IMR-90 (cell line): Measurements from ENCODE around the gene RMC1. TPM values are rescaled to one million over a fixed set of nuclear protein-coding genes. Genes with fewer than 3 reads are reported as not detected.
A peak's percentile ranks its signal among the peaks of the same experiment; 100 is the strongest.

Experiments used
- ATAC-seq: fragments of 200-7000 bp; cut with Tn5 transposase; 2 replicates; pipeline ENCODE4 v1.9.1; 2020; ENCODE audit warnings: low read depth, mild to moderate bottlenecking, moderate library complexity
- BruUV-seq: library from RNA; stranded (reverse); fragments of 400-500 nt; replicated peaks from 2 replicates; lab custom pipeline; 2021; lab: Mats Ljungman, UMichigan
- CTCF ChIA-PET: fragments of 300-600 bp; formaldehyde crosslinking; extraction: SDS; loops from one replicate; lab custom pipeline; 2021; ENCODE audit warnings: antibody characterized with exemption; lab: Yijun Ruan, JAX
- POLR2A ChIA-PET: fragments of 300-600 bp; sonication (Branson Sonifier 250); formaldehyde crosslinking; loops from one replicate; lab custom pipeline; 2022; ENCODE audit warnings: antibody characterized with exemption; ENCODE audit not compliant: unreplicated experiment; lab: Charles Lee
- DNase-seq: peaks from one replicate; pipeline ENCODE4 v3.0.0; 2013
- H2AFZ ChIP-seq: replicated peaks from 2 replicates; pipeline ENCODE3; 2013; ENCODE audit warnings: low read length, mild to moderate bottlenecking; ENCODE audit not compliant: poor library complexity
- H2AK5ac ChIP-seq: 2 replicates; pipeline ENCODE4 v1.6.1; 2013; ENCODE audit warnings: low read depth, low read length, inconsistent platforms
- H2AK9ac ChIP-seq: replicated peaks from 2 replicates; pipeline ENCODE3; 2013; ENCODE audit warnings: mild to moderate bottlenecking, low read depth, low read length, moderate library complexity; ENCODE audit not compliant: poor library complexity
- H2BK120ac ChIP-seq: 2 replicates; pipeline ENCODE4 v1.6.1; 2013; ENCODE audit warnings: low read depth, low read length, inconsistent platforms
- H2BK15ac ChIP-seq: 3 replicates; pipeline ENCODE4 v1.6.1; 2013; ENCODE audit warnings: low read depth, low read length, inconsistent platforms
- H2BK20ac ChIP-seq: 2 replicates; pipeline ENCODE4 v1.6.1; 2013; ENCODE audit warnings: low read depth, mild to moderate bottlenecking, inconsistent platforms, low read length, moderate library complexity
- H2BK5ac ChIP-seq: 2 replicates; pipeline ENCODE4 v1.6.1; 2013; ENCODE audit warnings: mild to moderate bottlenecking, low read depth, low read length, inconsistent platforms; ENCODE audit not compliant: poor library complexity, severe bottlenecking
- H3K14ac ChIP-seq: replicated peaks from 2 replicates; pipeline ENCODE4 v1.6.1; 2013; ENCODE audit warnings: low read depth, low read length, inconsistent platforms
- H3K18ac ChIP-seq: 2 replicates; pipeline ENCODE4 v1.6.1; 2013; ENCODE audit warnings: low read depth, low read length, control low read depth
- H3K23ac ChIP-seq: 2 replicates; pipeline ENCODE4 v1.6.1; 2013; ENCODE audit warnings: low read depth, low read length, inconsistent platforms
- H3K27ac ChIP-seq: 2 replicates; pipeline ENCODE4 v1.5.1; 2013; ENCODE audit warnings: mild to moderate bottlenecking, control low read depth, low read length; ENCODE audit not compliant: insufficient read depth
- H3K27me3 ChIP-seq: 2 replicates; pipeline ENCODE4 v1.6.1; 2013; ENCODE audit warnings: low read length; ENCODE audit not compliant: control insufficient read depth, insufficient read depth
- H3K36me3 ChIP-seq: 2 replicates; pipeline ENCODE4 v1.6.1; 2013; ENCODE audit warnings: low read length, mixed read lengths; ENCODE audit not compliant: control insufficient read depth, insufficient read depth
- H3K4ac ChIP-seq: 2 replicates; pipeline ENCODE4 v1.6.1; 2013; ENCODE audit warnings: low read depth, low read length, inconsistent platforms
- H3K4me1 ChIP-seq: 2 replicates; pipeline ENCODE4 v1.6.1; 2013; ENCODE audit warnings: low read length, mixed read lengths; ENCODE audit not compliant: control insufficient read depth, insufficient read depth
- H3K4me2 ChIP-seq: 2 replicates; pipeline ENCODE4 v1.6.1; 2013; ENCODE audit warnings: low read depth, mild to moderate bottlenecking, control low read depth, low read length, moderate library complexity
- H3K4me3 ChIP-seq: 2 replicates; pipeline ENCODE4 v1.5.1; 2013; ENCODE audit warnings: low read depth, mild to moderate bottlenecking, control low read depth, low read length, moderate library complexity; ENCODE audit not compliant: insufficient read depth
- H3K56ac ChIP-seq: 2 replicates; pipeline ENCODE4 v1.6.1; 2013; ENCODE audit warnings: low read length, inconsistent platforms; ENCODE audit not compliant: insufficient read depth; ENCODE audit errors: extremely low read depth
- H3K79me1 ChIP-seq, 2 experiments: 2 replicates each; pipeline ENCODE4 v1.6.1; 2013; ENCODE audit warnings: low read length in 2 of 2, inconsistent platforms in 1 of 2, low read depth in 1 of 2
- H3K9ac ChIP-seq: 2 replicates; pipeline ENCODE4 v1.6.1; 2013; ENCODE audit warnings: low read depth, low read length, control low read depth
- H3K9me1 ChIP-seq: 2 replicates; pipeline ENCODE4 v1.6.1; 2013; ENCODE audit warnings: low read length, inconsistent platforms; ENCODE audit not compliant: insufficient read depth
- H3K9me3 ChIP-seq: 2 replicates; pipeline ENCODE4 v1.6.1; 2013; ENCODE audit warnings: low read length; ENCODE audit not compliant: control insufficient read depth, insufficient read depth
- H4K20me1 ChIP-seq: 2 replicates; pipeline ENCODE4 v1.6.1; 2013; ENCODE audit warnings: low read length, inconsistent platforms; ENCODE audit not compliant: insufficient read depth
- H4K5ac ChIP-seq: 2 replicates; pipeline ENCODE4 v1.6.1; 2013; ENCODE audit warnings: mild to moderate bottlenecking, low read depth, low read length, control low read depth
- H4K8ac ChIP-seq, 2 experiments: 2 replicates each; pipeline ENCODE4 v1.6.1; 2013; ENCODE audit warnings: low read depth in 2 of 2, low read length in 2 of 2, control low read depth in 1 of 2, inconsistent platforms in 1 of 2
- H4K91ac ChIP-seq: 2 replicates; pipeline ENCODE4 v1.6.1; 2013; ENCODE audit warnings: low read depth, low read length, inconsistent platforms; ENCODE audit not compliant: insufficient read depth
- CEBPB ChIP-seq: IDR thresholded peaks from 2 replicates; pipeline ENCODE4 v1.6.1; 2012; ENCODE audit warnings: low read depth, low read length, improper control_type of control experiment
- CHD1 ChIP-seq: IDR thresholded peaks from 2 replicates; pipeline ENCODE4 v1.6.1; 2012; ENCODE audit warnings: low read depth, low read length, improper control_type of control experiment
- FOS ChIP-seq: fragments of 150-350 bp; IDR thresholded peaks from 2 replicates; pipeline ENCODE4 v1.6.1; 2016; ENCODE audit warnings: low read depth, low read length
- MAFK ChIP-seq: IDR thresholded peaks from 2 replicates; pipeline ENCODE4 v1.6.1; 2012; ENCODE audit warnings: low read depth, low read length, improper control_type of control experiment
- MAZ ChIP-seq: IDR thresholded peaks from 2 replicates; pipeline ENCODE4 v1.6.1; 2012; ENCODE audit warnings: low read depth, mild to moderate bottlenecking, low read length, improper control_type of control experiment, moderate library complexity, borderline replicate concordance
- MXI1 ChIP-seq: IDR thresholded peaks from 2 replicates; pipeline ENCODE4 v1.6.1; 2012; ENCODE audit warnings: low read depth, mild to moderate bottlenecking, low read length, moderate library complexity, borderline replicate concordance
- NFE2L2 ChIP-seq: fragments of 150-350 bp; IDR thresholded peaks from 2 replicates; pipeline ENCODE4 v1.6.1; 2016; ENCODE audit warnings: low read depth, mild to moderate bottlenecking, low read length
- POLR2A ChIP-seq: IDR thresholded peaks from 2 replicates; pipeline ENCODE4 v1.6.1; 2012; ENCODE audit warnings: mild to moderate bottlenecking, low read depth, low read length
- RAD21 ChIP-seq: IDR thresholded peaks from 2 replicates; pipeline ENCODE4 v1.6.1; 2012; ENCODE audit warnings: low read length, improper control_type of control experiment
- RCOR1 ChIP-seq: IDR thresholded peaks from 2 replicates; pipeline ENCODE4 v1.6.1; 2012; ENCODE audit warnings: mild to moderate bottlenecking, low read length, improper control_type of control experiment; ENCODE audit not compliant: insufficient replicate concordance
- RFX5 ChIP-seq: IDR thresholded peaks from 2 replicates; pipeline ENCODE4 v1.8.0; 2012; ENCODE audit warnings: low read depth, mild to moderate bottlenecking, low read length, moderate library complexity
- WGBS, 2 experiments: methylation state at CpG; one replicate each; pipeline versions ENCODE4 v1.1.5 to v1.1.7; 2013; ENCODE audit warnings: missing lambda C conversion rate in 2 of 2; ENCODE audit not compliant: insufficient read length in 1 of 2; ENCODE audit errors: extremely low coverage in 2 of 2; 5-methylcytosine and 5-hydroxymethylcytosine counted together
- dilution Hi-C: fragments of 300-500 bp; cut with HindIII; formaldehyde crosslinking; loops from one replicate; pipeline ENCODE4 v1.14.3; 2018; ENCODE audit warnings: low sequenced_read_pairs; ENCODE audit not compliant: unreplicated experiment
- in situ Hi-C: fragments of 300-500 bp; cut with MboI; formaldehyde crosslinking; loops from 3 replicates; pipeline ENCODE4 v1.14.3; 2019; ENCODE audit warnings: low sequenced_read_pairs, inconsistent platforms, mixed read lengths
- intact Hi-C: fragments of 100-400 bp; cut with micrococcal nuclease; formaldehyde crosslinking; loops from 2 replicates; pipeline ENCODE4 v1.10.0; 2022
- polyA plus RNA-seq, 3 experiments: library from polyadenylated mRNA; depleted of rRNA; stranded (reverse); fragments of >200 nt; gene quantifications; 2 replicates each; pipeline ENCODE4 v1.2.3, GENCODE V29; 2012; ENCODE audit warnings: low replicate concordance in 1 of 3
- total RNA-seq: library from RNA; depleted of rRNA; stranded (reverse); fragments of >200 nt; gene quantifications from 2 replicates; pipeline ENCODE4 v1.2.3, GENCODE V29; 2012
- TF ChIP-seq, protein P1 (sequence below): fragments of 150-350 bp; IDR thresholded peaks from 2 replicates; pipeline ENCODE4 v1.6.1; 2017; ENCODE audit warnings: mild to moderate bottlenecking, antibody characterized with exemption, low read length, low read depth
- TF ChIP-seq, protein P2 (sequence below): fragments of 150-350 bp; IDR thresholded peaks from 2 replicates; pipeline ENCODE4 v1.6.1; 2016; ENCODE audit warnings: low read depth, mild to moderate bottlenecking, low read length, moderate library complexity, borderline replicate concordance
- TF ChIP-seq, protein P3 (sequence below): conservative IDR thresholded peaks from 2 replicates; pipeline ENCODE4 v1.5.1; 2012; ENCODE audit warnings: mild to moderate bottlenecking, low read depth, low read length, improper control_type of control experiment

Gene RMC1
- total and polyA plus RNA-seq, 2 of the 4 experiments (the other 2 are of a cell fraction), result 14.2 to 18.0 TPM

DNA sequence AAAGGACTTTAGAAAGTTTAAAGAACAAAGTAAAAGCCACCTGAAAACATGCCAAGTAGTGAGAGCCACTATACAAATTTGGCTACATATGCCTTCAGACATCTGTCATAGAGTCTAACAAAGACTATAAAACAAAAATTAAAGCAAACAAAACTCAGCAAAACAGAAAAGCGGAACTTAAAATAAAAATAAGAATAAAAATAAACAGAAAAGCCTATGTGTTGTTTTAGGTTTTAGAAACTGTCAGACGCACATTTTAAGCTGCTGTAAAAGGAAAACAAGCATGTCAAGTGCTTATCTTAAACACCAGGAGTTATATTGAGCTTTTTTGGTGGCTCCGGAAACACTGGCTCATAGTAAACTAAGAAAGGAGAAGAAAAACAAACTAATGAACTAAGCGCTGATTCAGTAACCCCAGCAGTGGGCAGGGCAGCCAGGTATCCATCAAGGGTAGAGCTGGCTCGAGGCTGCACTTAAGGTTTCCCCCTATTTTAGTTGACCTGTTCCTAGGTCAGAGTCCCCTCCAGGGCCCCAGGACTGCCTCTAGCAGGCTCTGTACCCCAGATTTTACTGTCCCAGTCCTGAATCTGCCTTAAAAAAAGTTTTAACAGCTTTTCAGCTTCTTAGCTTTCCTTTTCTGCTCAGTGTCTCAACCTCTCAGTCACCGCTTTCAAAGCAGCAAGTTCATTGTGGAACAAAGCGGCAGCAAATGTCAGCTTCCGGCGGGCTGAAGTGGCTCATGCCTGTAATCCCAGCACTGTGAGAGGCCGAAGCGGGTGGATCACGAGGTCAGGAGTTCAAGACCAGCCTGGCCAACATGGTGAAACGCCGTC, 15.4 kb upstream of the RMC1 start:
- Histone ChIP-seq H3K27ac (no peak overlapping the region), H3K4me3 (no peak overlapping the region)
- POLR2A ChIA-PET, result no interaction called here
- no peak for TF ChIP-seq RFX5
- TF ChIP-seq FOS, result no peak
- TF ChIP-seq CHD1, result no peak
- TF ChIP-seq, protein P1, sequence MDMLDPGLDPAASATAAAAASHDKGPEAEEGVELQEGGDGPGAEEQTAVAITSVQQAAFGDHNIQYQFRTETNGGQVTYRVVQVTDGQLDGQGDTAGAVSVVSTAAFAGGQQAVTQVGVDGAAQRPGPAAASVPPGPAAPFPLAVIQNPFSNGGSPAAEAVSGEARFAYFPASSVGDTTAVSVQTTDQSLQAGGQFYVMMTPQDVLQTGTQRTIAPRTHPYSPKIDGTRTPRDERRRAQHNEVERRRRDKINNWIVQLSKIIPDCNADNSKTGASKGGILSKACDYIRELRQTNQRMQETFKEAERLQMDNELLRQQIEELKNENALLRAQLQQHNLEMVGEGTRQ, result no peak
- TF ChIP-seq MXI1, result no peak
- no peak for TF ChIP-seq CEBPB
- TF ChIP-seq POLR2A, result no peak
- TF ChIP-seq, protein P2, sequence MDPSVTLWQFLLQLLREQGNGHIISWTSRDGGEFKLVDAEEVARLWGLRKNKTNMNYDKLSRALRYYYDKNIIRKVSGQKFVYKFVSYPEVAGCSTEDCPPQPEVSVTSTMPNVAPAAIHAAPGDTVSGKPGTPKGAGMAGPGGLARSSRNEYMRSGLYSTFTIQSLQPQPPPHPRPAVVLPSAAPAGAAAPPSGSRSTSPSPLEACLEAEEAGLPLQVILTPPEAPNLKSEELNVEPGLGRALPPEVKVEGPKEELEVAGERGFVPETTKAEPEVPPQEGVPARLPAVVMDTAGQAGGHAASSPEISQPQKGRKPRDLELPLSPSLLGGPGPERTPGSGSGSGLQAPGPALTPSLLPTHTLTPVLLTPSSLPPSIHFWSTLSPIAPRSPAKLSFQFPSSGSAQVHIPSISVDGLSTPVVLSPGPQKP, result no peak
- TF ChIP-seq MAFK, result no peak
- TF ChIP-seq NFE2L2, result no peak
- TF ChIP-seq MAZ, result no peak
- TF ChIP-seq, protein P3, sequence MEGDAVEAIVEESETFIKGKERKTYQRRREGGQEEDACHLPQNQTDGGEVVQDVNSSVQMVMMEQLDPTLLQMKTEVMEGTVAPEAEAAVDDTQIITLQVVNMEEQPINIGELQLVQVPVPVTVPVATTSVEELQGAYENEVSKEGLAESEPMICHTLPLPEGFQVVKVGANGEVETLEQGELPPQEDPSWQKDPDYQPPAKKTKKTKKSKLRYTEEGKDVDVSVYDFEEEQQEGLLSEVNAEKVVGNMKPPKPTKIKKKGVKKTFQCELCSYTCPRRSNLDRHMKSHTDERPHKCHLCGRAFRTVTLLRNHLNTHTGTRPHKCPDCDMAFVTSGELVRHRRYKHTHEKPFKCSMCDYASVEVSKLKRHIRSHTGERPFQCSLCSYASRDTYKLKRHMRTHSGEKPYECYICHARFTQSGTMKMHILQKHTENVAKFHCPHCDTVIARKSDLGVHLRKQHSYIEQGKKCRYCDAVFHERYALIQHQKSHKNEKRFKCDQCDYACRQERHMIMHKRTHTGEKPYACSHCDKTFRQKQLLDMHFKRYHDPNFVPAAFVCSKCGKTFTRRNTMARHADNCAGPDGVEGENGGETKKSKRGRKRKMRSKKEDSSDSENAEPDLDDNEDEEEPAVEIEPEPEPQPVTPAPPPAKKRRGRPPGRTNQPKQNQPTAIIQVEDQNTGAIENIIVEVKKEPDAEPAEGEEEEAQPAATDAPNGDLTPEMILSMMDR, result no peak
- TF ChIP-seq RAD21, result no peak
- TF ChIP-seq RCOR1, result no peak

More for the DNA sequence above, 15.4 kb upstream of the RMC1 start:
- Histone ChIP-seq H3K9me1 (no peaks in the 10 kb centered on the region), H2BK15ac (no peak overlapping the region), H3K18ac (no peak overlapping the region), H3K23ac (no peak overlapping the region), H2AFZ (peak overlapping the region; percentile 24), H2AK9ac (no peak overlapping the region), H2BK20ac (no peak overlapping the region), H2BK5ac (no peak overlapping the region), H3K36me3 (peaks cover 4% of the 10 kb centered on the region), H3K56ac (no peak overlapping the region), H3K4me1 (peaks cover 5% of the 10 kb centered on the region; the same call in 1 of the 2 replicates), H4K91ac (no peak overlapping the region), H3K9me3 (0 out of 2 replicates have a peak, but pooled peaks cover 2% of the 10 kb centered on the region), H3K9ac (peak overlapping the region; percentile 9; the same call in 1 of the 2 replicates), H3K79me1 (no peaks in the 10 kb centered on the region), H3K4me2 (peak overlapping the region; percentile 72), H3K27me3 (no peaks in the 10 kb centered on the region), H4K20me1 (no peaks in the 10 kb centered on the region), H3K14ac (no peak overlapping the region), H3K4ac (no peak overlapping the region), H2AK5ac (no peak overlapping the region), H4K8ac (no peak overlapping the region; a peak in 1 of 4 replicates), H4K5ac (no peak overlapping the region), H2BK120ac (no peak overlapping the region)
- BruUV-seq, result no TSS peak
- DNase-seq (peak; percentile 33), ATAC-seq (peak; percentile 81)
- dilution Hi-C loops (no loop called here), in situ Hi-C loops (no loop called here), intact Hi-C loops (no loop called here)
- WGBS, 2 experiments, result 43% methylated on average over 6 of the region's 14 CpGs; no CpG with 5 or more reads in 1 of the 2 experiments
- CTCF ChIA-PET, result interaction anchor here (1.0 to 1.2 kb wide), 2 partner anchors 10 to 20 kb away, joined by 3 to 6 read pairs; no protein-coding TSS in a partner anchor
